Bone marrow (tissue), 2 donors: Measurements from ENCODE around the gene PCNX1.

Experiments
- DNase-seq, 2 donors: peaks; one replicate each; lab custom pipeline; 2025; lab: John Stamatoyannopoulos, UW

PCNX1 gene

DNA sequence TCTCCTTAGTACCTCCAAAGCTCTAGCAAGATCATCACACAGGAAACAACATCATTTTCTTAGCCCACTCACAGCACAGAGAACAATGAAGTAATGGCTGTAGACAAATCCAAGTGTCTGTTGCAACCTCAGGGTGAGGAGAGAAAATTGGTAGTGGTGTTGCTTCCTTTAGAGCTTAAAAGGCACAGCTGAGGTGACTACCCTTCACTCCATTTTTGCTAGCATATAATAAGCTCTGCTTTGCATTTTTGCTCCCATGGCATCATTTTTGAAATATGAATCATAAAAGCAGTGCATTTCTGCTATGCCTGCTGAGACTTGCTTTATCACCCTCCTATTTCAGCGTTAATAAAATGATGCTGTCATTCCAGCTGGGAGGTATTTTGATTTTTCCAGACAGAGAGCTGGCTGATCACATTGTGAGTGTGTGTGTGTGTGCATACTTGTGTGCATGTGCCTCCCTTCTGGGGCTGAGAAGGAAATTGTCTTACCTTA is 18.5 kb upstream of the PCNX1 start:
- no peak for DNase-seq

- no peak for DNase-seq
Observed at GRCh38 chr14:70889555-70889954, 17.7 kb upstream of the PCNX1 start.

- DNase-seq: no peak
Observed at GRCh38 chr14:70890826-70891659, 16.2 kb upstream of the PCNX1 start.

- no peak for DNase-seq
Observed at GRCh38 chr14:70891737-70892136, 15.5 kb upstream of the PCNX1 start.

GRCh38 chr14:70893062-70893845 is 14.0 kb upstream of the PCNX1 start:
- DNase-seq: no peak

DNA sequence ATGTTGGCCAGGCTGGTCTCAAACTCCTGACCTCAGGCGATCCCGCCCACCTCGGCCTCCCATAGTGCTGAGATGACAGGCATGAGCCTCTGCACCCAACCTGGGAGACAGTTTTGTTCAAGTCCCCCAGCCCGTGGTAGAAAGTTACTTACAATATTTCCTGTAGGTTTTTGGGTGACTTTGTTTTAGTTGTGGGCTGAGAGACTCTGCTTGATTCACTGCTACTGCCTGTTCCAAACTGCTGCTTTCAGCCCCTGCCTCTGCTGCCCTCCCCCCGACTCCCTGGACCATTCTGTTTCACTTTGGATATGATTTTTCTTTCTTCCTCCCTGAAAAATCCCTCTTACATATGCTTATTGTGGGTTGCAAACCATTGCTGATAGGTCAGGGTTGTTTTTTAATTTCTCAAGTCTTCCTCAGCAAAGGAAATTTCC is 13.4 kb upstream of the PCNX1 start:
- DNase-seq: no peak

- DNase-seq: no peak
Observed at GRCh38 chr14:70894868-70895267, 12.4 kb upstream of the PCNX1 start.

DNA sequence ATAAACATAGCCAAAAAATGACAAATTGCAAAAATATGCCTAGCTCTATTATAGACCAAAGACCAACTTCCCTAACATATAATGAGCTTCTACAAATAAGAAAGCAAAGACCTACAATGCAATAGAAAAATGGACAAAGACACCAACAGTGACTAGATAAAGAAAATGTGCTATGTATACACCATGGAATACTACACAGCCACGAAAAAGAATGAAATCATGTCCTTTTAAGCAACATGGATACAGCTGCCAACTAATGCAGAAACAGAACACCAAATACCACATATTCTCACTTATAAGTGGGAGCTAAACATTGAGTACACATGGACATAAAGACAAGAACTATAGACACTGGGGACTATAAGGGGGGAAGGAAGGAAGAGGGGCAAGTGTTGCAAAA is 10.9 kb upstream of the PCNX1 start:
- DNase-seq: no peak

- DNase-seq: no peak
Observed at GRCh38 chr14:70896981-70897380, 10.3 kb upstream of the PCNX1 start.

DNA sequence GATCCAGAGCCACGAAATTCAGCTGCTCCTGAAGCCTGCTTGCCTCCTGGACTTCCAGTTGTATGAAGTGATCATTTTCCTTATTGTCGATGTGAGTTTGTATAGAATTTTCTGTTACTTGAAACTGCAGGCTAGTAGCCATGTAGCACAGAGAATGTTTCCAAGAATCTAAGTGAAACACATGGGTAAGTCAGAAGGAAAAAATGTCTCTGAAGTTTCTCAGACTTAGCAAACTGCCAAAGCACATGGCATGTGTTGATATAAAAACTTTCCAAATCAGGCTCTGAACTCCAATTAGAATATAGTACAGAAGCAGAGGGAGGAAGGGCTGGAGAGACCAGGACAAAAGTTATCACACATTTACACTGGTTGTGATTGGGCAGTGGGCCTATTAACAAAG is 9.8 kb upstream of the PCNX1 start:
- DNase-seq: no peak

DNA sequence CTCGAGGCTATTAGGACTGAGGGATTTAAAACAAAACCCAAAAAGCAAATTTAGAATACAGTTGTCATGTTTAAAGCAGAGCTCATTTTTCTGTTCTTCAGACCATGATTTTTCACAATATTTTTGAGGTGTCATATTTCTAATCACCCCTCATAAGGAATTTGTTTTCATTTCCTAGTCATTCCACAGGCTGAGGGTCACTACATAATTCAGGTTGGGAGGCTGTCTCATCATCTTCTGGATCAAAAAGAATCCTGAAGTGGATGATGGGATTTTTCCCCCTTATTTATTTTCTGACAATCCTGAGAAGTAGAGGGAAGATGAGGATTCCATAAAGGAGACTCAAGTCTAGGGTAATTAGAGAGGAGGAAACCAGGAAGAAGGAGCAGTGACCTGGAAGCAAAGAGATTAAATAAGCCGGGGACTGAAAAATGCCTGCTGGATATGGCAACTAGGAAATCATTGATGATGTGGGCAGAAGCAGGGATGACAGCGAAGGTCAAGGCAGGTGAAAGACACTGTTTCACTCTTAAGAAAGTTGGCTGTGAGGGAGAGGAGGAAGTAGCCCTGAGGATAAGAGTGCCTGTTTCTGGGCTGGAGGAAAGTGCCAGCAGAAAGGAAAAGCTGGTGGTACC is 9.0 kb upstream of the PCNX1 start:
- DNase-seq: no peak

- no peak for DNase-seq
Observed at GRCh38 chr14:70901269-70901668, 6.0 kb upstream of the PCNX1 start.

- DNase-seq: no peak
Observed at GRCh38 chr14:70902184-70902583, 5.1 kb upstream of the PCNX1 start.

DNA sequence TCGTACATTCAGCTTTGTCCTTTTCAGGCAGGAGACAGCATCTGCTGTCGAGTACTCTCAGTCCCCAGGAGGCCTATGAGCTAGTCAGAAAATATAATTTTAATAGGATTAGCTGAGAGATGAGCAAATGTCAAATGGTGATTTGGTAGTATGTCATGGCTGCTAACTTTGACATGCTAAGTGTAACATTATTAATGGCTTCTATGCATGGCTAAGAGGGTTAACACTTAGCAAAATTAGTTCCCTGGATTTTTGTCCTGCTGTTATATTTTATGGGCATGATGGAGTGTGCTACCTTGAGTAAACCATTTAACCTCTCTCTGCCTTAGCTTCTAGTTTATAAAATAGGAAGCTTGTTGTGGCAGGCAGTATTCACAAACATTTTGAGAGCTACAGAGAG is 2.9 kb upstream of the PCNX1 start:
- DNase-seq: no peak

- DNase-seq: no peak
Observed at GRCh38 chr14:70905301-70905700, 2.0 kb upstream of the PCNX1 start.

- no peak for DNase-seq
Observed at GRCh38 chr14:70906793-70907175, 475 bp upstream of the PCNX1 start.

DNA sequence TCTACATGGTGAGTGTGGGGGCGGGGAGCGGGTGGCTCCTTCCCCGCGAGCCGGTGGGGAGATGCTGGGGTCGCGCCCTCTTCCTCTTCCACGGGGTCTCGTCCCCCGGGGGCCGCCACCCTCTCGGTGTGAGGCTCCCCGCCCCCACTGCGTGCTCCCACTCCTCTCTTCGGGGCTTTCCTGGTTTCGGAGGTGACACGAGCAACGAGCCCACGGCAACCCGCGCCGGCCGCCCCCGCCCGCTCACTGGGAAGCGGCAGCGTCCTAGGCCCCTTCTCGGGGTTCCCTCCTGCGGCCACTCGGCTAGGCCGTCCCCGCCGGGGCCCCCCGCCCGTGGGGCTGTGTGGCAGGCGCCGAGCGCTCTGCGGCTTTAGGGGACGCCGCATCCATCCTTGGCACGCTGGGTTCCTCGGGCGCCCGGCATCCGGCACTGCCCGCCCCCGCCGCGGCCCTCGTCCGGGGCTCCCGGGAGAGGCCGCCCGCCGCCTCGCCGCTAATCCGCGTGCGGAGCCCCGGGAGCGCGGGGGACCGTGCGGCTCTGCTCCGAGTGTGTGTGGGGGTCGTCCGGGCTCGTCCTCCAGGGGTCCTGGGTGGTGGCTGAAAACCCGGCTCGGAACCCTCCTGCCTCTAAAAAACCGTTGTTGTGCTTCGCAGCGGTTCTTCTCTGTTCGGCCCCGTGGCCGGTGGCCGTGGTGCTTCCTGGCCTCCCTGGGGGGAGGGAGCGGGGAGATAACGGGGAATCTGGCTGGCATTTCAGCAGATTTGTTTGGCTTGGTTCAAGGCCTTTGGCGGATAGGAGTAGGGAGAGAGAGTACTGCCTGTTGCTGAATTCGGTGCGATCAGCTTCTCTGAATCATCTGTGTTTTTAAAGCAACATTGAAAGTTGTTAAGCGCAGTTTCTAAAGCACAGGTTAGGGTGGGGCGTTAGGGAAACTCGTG is 1.0 kb downstream of the PCNX1 start:
- peak in 1 of 2 donors; percentile 29 for DNase-seq

GRCh38 chr14:70908935-70909641 is 1.8 kb downstream of the PCNX1 start:
- DNase-seq: no peak

GRCh38 chr14:70909733-70910614 is 2.7 kb downstream of the PCNX1 start:
- DNase-seq: no peak

DNA sequence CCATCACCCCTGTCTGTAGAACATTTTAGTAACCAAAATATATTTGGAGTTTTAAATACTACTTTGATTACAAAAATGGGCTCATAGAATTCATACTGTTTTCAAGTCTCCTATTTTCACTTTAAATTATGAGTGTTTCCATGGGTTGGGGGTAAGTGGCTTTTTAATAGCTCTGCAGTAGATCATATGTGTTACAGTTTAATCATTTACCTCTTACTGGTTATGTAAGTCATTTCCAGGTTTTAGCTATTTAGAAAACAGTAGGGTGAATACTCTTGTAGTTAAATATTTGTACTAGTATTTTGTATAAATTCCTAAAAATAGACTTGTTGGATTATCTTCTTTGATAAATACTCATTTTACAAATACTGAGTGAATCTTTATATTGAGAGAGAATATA is 8.2 kb downstream of the PCNX1 start:
- no peak for DNase-seq
